GM23248 (cell line): ENCODE results near the gene PPIP5K1. TPM values are rescaled to one million over a fixed set of nuclear protein-coding genes. Genes with fewer than 3 reads are reported as not detected.

Source experiments
- DNase-seq: peaks from one replicate; pipeline ENCODE4 v3.0.0-alpha.2; 2015
- H2AFZ ChIP-seq: fragments of 200-600 bp; sonication (generic); 2 replicates; pipeline ENCODE4 v1.6.1; 2016; ENCODE audit warnings: antibody characterized with exemption
- H3F3A ChIP-seq: fragments of 200-600 bp; sonication (generic); 2 replicates; pipeline ENCODE4 v1.6.1; 2016; ENCODE audit warnings: mild to moderate bottlenecking, antibody characterized with exemption, mixed run types; ENCODE audit not compliant: insufficient read depth
- H3K27ac ChIP-seq: fragments of 200-600 bp; sonication (generic); 2 replicates; pipeline ENCODE4 v1.5.1; 2016; ENCODE audit warnings: mild to moderate bottlenecking
- H3K27me3 ChIP-seq: fragments of 200-600 bp; sonication (generic); replicated peaks from 2 replicates; pipeline ENCODE4 v1.6.1; 2016; ENCODE audit warnings: mild to moderate bottlenecking; ENCODE audit not compliant: insufficient read depth
- H3K36me3 ChIP-seq: fragments of 200-600 bp; sonication (generic); 2 replicates; pipeline ENCODE4 v1.6.1; 2016; ENCODE audit warnings: low read depth, mild to moderate bottlenecking
- H3K4me1 ChIP-seq: fragments of 200-600 bp; sonication (generic); 2 replicates; pipeline ENCODE4 v1.6.1; 2016; ENCODE audit warnings: mild to moderate bottlenecking; ENCODE audit not compliant: insufficient read depth
- H3K4me2 ChIP-seq: fragments of 200-600 bp; sonication (generic); one replicate; pipeline ENCODE4 v1.6.1; 2016; ENCODE audit warnings: mild to moderate bottlenecking; ENCODE audit not compliant: unreplicated experiment
- H3K4me3 ChIP-seq: fragments of 200-600 bp; sonication (generic); 2 replicates; pipeline ENCODE4 v1.5.1; 2016; ENCODE audit warnings: mild to moderate bottlenecking
- H3K79me2 ChIP-seq: fragments of 200-600 bp; sonication (generic); 2 replicates; pipeline ENCODE4 v1.6.1; 2016; ENCODE audit warnings: mild to moderate bottlenecking; ENCODE audit not compliant: insufficient read depth
- H3K9ac ChIP-seq: fragments of 200-600 bp; sonication (generic); 2 replicates; pipeline ENCODE4 v1.6.1; 2016; ENCODE audit warnings: mild to moderate bottlenecking
- H3K9me2 ChIP-seq: fragments of 200-600 bp; sonication (generic); 2 replicates; pipeline ENCODE4 v1.6.1; 2016; ENCODE audit warnings: mixed run types, mild to moderate bottlenecking, moderate library complexity; ENCODE audit not compliant: insufficient read depth
- H3K9me3 ChIP-seq: fragments of 200-600 bp; sonication (generic); one replicate; pipeline ENCODE4 v1.6.1; 2017; ENCODE audit warnings: low read depth
- H4K20me1 ChIP-seq: fragments of 200-600 bp; sonication (generic); 2 replicates; pipeline ENCODE4 v1.6.0; 2016; ENCODE audit not compliant: insufficient read depth
- EZH2 ChIP-seq: fragments of 200-600 bp; sonication (generic); IDR thresholded peaks from 2 replicates; pipeline ENCODE4 v1.6.1; 2018; ENCODE audit warnings: antibody characterized with exemption, mild to moderate bottlenecking; ENCODE audit not compliant: insufficient read depth, poor library complexity, severe bottlenecking
- EZH2phosphoT487 ChIP-seq: fragments of 200-600 bp; sonication (generic); IDR thresholded peaks from 2 replicates; pipeline ENCODE4 v1.6.1; 2018; ENCODE audit warnings: antibody characterized with exemption, moderate library complexity, mild to moderate bottlenecking, low read depth; ENCODE audit not compliant: insufficient read depth
- WGBS, 2 experiments: methylation state at CpG; one replicate each; pipeline ENCODE4 v1.1.6; 2015 to 2017; ENCODE audit warnings: low lambda C conversion rate in 2 of 2, low coverage in 1 of 2; ENCODE audit errors: missing lambda C conversion rate in 2 of 2; 5-methylcytosine and 5-hydroxymethylcytosine counted together
- in situ Hi-C: fragments of 300-500 bp; cut with MboI; formaldehyde crosslinking; loops from 2 replicates; pipeline ENCODE4 v1.15.0; 2020
- polyA plus RNA-seq: library from polyadenylated mRNA; unstranded; fragments of >200 nt; fragmentation: Nextera tagmentation; extraction: Ambion mirVana; gene quantifications from 2 replicates; pipeline ENCODE4 v1.2.1, GENCODE V29; 2016
- total RNA-seq: library from RNA; depleted of rRNA; stranded (reverse); fragments of >200 nt; shearing (Covaris generic); gene quantifications from 2 replicates; pipeline ENCODE4 v1.2.3, GENCODE V29; 2014

Gene PPIP5K1
- total and polyA plus RNA-seq, 2 experiments from 2014 or later: 7.0 to 13.1 TPM

GRCh38 chr15:43526261-43526930 is 63.6 kb downstream of the PPIP5K1 start:
- no peak overlapping the region for H2AFZ ChIP-seq
- H3K9me2 ChIP-seq: no peaks in the 10 kb centered on the region
- H3K27ac ChIP-seq: no peak overlapping the region
- H3K9ac ChIP-seq: no peak overlapping the region
- peaks cover 22% of the 10 kb centered on the region for H3K36me3 ChIP-seq
- H3K4me3 ChIP-seq: no peak overlapping the region
- H3K79me2 ChIP-seq: peaks cover 24% of the 10 kb centered on the region
- TF ChIP-seq EZH2phosphoT487 (no peak), EZH2 (no peak)
- peaks cover 4% of the 10 kb centered on the region; the same call in 1 of the 2 replicates for H4K20me1 ChIP-seq
- 81 to 82% methylated on average over 11 of the region's 11 CpGs for WGBS, 2 experiments
- no peak overlapping the region for H3K4me2 ChIP-seq
- H3K27me3 ChIP-seq: no peaks in the 10 kb centered on the region
- no peak for DNase-seq
- peaks cover 16% of the 10 kb centered on the region for H3F3A ChIP-seq
- H3K4me1 ChIP-seq: peaks cover 7% of the 10 kb centered on the region; the same call in 1 of the 2 replicates
- no peaks in the 10 kb centered on the region for H3K9me3 ChIP-seq
- in situ Hi-C loops: no loop called here

DNA sequence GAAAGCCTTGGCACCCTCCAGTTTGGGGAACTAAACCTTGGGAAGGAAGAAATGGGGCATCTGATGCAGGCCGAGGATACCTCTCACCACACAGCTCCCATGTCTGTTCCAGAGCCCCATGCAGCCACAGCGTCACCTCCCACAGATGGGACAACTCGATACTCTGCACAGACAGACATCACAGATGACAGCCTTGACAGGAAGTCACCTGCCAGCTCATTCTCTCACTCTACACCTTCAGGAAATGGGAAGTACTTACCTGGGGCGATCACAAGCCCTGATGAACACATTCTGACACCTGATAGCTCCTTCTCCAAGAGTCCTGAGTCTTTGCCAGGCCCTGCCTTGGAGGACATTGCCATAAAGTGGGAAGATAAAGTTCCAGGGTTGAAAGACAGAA is 64.9 kb downstream of the PPIP5K1 start:
- Histone ChIP-seq H3K9ac (no peak overlapping the region), H3K4me3 (no peak overlapping the region), H3K4me2 (no peak overlapping the region), H3K79me2 (peaks cover 26% of the 10 kb centered on the region), H3K9me2 (no peaks in the 10 kb centered on the region), H3F3A (peaks cover 4% of the 10 kb centered on the region; the same call in 1 of the 2 replicates), H4K20me1 (peaks cover 4% of the 10 kb centered on the region; the same call in 1 of the 2 replicates), H3K36me3 (peaks cover 30% of the 10 kb centered on the region), H2AFZ (no peak overlapping the region), H3K27ac (no peak overlapping the region), H3K9me3 (no peaks in the 10 kb centered on the region), H3K27me3 (no peaks in the 10 kb centered on the region), H3K4me1 (peaks cover 6% of the 10 kb centered on the region; the same call in 1 of the 2 replicates)
- TF ChIP-seq EZH2phosphoT487 (no peak), EZH2 (no peak)
- no peak for DNase-seq
- WGBS, 2 experiments: 87 to 91% methylated on average over 4 of the region's 4 CpGs
- in situ Hi-C loops: no loop called here

DNA sequence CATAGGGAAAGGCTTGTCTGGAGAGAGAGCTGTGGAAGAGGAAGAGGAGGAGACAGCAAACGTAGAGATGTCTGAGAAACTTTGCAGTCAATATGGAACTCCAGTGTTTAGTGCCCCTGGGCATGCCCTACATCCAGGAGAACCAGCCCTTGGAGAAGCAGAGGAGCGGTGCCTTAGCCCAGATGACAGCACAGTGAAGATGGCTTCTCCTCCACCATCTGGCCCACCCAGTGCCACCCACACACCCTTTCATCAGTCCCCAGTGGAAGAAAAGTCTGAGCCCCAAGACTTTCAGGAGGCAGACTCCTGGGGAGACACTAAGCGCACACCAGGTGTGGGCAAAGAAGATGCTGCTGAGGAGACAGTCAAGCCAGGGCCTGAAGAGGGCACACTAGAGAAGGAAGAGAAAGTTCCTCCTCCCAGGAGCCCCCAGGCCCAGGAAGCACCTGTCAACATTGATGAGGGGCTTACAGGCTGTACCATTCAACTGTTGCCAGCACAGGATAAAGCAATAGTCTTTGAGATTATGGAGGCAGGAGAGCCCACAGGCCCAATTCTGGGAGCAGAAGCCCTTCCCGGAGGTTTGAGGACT is 65.7 kb downstream of the PPIP5K1 start:
- TF ChIP-seq EZH2 (no peak), EZH2phosphoT487 (no peak)
- 94 to 96% methylated on average over 4 of the region's 4 CpGs for WGBS, 2 experiments
- H3K79me2 ChIP-seq: peaks cover 34% of the 10 kb centered on the region

DNA sequence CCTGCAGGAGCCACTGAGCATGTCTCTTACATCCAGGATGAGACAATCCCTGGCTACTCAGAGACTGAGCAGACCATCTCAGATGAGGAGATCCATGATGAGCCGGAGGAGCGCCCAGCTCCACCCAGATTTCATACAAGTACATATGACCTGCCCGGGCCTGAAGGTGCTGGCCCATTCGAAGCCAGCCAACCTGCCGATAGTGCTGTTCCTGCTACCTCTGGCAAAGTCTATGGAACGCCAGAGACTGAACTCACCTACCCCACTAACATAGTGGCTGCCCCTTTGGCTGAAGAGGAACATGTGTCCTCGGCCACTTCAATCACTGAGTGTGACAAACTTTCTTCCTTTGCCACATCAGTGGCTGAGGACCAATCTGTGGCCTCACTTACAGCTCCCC is 66.4 kb downstream of the PPIP5K1 start:
- H3K9ac ChIP-seq: no peak overlapping the region
- H3K79me2 ChIP-seq: peaks cover 41% of the 10 kb centered on the region
- no peak overlapping the region for H3K27ac ChIP-seq
- H2AFZ ChIP-seq: no peak overlapping the region
- DNase-seq: no peak
- peaks cover 6% of the 10 kb centered on the region; the same call in 1 of the 2 replicates for H3K4me1 ChIP-seq
- TF ChIP-seq EZH2 (no peak), EZH2phosphoT487 (no peak)
- H4K20me1 ChIP-seq: peaks cover 4% of the 10 kb centered on the region; the same call in 1 of the 2 replicates
- H3K9me2 ChIP-seq: no peaks in the 10 kb centered on the region
- in situ Hi-C loops: no loop called here
- peaks cover 30% of the 10 kb centered on the region for H3K36me3 ChIP-seq
- H3K9me3 ChIP-seq: no peaks in the 10 kb centered on the region
- H3K4me2 ChIP-seq: no peak overlapping the region
- 92 to 99% methylated on average over 7 of the region's 7 CpGs for WGBS, 2 experiments
- no peaks in the 10 kb centered on the region for H3K27me3 ChIP-seq
- H3K4me3 ChIP-seq: no peak overlapping the region
- H3F3A ChIP-seq: no peaks in the 10 kb centered on the region

More for the DNA sequence above, 65.7 kb downstream of the PPIP5K1 start:
- no peaks in the 10 kb centered on the region for H3K9me2 ChIP-seq
- no peak overlapping the region for H3K4me3 ChIP-seq
- H3K4me2 ChIP-seq: no peak overlapping the region
- no peak overlapping the region for H2AFZ ChIP-seq
- no peak for DNase-seq
- no peak overlapping the region for H3K27ac ChIP-seq
- H3K27me3 ChIP-seq: no peaks in the 10 kb centered on the region
- no peak overlapping the region for H3K9ac ChIP-seq
- peaks cover 30% of the 10 kb centered on the region for H3K36me3 ChIP-seq
- no peaks in the 10 kb centered on the region for H3F3A ChIP-seq
- peaks cover 4% of the 10 kb centered on the region; the same call in 1 of the 2 replicates for H4K20me1 ChIP-seq
- H3K9me3 ChIP-seq: no peaks in the 10 kb centered on the region
- in situ Hi-C loops: no loop called here
- peaks cover 2% of the 10 kb centered on the region; the same call in 1 of the 2 replicates for H3K4me1 ChIP-seq
